Measurements from ENCODE around the gene MATN4.

MATN4 gene

DNA sequence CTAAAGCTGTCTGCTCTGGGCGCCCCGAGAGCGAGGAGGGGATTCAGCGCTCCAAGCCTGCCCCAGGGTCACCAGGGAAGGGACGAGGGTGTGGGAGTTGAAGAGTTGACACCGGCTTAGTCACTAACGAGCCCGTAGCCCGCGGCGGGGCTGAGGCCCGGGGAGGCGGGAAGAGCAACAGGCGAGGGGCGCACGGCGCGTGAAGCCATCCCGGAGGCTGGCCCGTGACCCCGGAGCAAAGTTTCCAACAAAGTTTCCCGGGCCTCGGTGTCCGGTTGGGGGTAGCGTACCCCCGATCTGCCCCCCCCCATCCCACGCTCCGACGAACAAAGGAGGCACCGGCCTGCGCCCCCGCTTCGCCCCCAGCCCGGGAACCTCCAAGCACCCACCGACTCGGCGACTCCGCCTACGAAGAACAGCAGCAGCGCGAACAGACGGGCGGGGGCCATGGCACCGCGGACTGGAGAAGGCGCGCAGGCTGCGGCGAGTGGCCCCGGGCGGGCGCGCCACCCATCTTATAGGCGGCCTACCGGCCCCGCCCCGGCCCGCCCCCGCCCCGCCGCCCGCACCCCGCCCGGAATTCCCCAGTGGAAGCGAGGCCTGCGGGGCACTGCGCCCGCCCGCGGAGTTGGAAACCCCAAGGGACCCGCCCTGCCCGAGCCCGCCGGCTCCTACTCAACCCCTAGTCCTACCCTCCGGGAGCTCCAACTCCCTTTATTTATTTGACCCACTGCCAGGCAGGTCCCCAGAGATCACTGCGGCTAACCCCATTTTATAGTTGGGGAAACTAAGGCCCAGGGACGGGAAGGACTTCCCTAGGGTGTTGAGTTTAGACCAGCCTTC lies 40.1 kb upstream of the MATN4 start, which contains the start of gene SDC4:
SDC4 (minus strand) TSS at position 489 of the 843 bp plus-strand sequence; CDS start at position 449, 40 bp downstream.
- Histone ChIP-seq H3K4me2 (ENCODE audit: insufficient read depth, low read length, poor library complexity, severe bottlenecking) (peak within 1 kb of the TSS; percentile 78), H3K4me1 (ENCODE audit: control insufficient read depth in 2 of 2, insufficient read depth in 1 of 2, low read depth in 1 of 2, low read length in 2 of 2) (peaks cover 20% of the 10 kb centered on the region in 2 donors), H3K23ac (ENCODE audit: low read depth, low read length, poor library complexity) (peak within 1 kb of the TSS; percentile 93), H3K9ac (ENCODE audit: low read depth, low read length, poor library complexity) (peak within 1 kb of the TSS; percentile 88), H2BK120ac (ENCODE audit: low read depth, low read length) (peak within 1 kb of the TSS; percentile 16), H3K14ac (ENCODE audit: low read length) (peak within 1 kb of the TSS; percentile 57), H3K79me1 (ENCODE audit: low read depth, low read length) (no peaks in the 10 kb centered on the region), H3K4ac (ENCODE audit: low read length) (no peak within 1 kb of the TSS), H3K27me3 (ENCODE audit: control insufficient read depth in 3 of 3, insufficient read depth in 3 of 3, low read depth in 1 of 3, low read length in 3 of 3) (peaks cover 0 to 34% (median 0%) of the 10 kb centered on the region in 3 experiments), H2BK12ac (ENCODE audit: low read length) (no peak within 1 kb of the TSS), H3K18ac (ENCODE audit: low read length) (peak within 1 kb of the TSS; percentile 66), H4K91ac (ENCODE audit: low read depth, low read length, poor library complexity) (no peak within 1 kb of the TSS), H4K8ac (ENCODE audit: low read depth, low read length) (no peak within 1 kb of the TSS), H2AK5ac (ENCODE audit: low read depth, low read length) (peak within 1 kb of the TSS; percentile 57), H2BK5ac (ENCODE audit: low read length) (peak within 1 kb of the TSS; percentile 8), H3K4me3 (ENCODE audit: low read length in 2 of 2) (peak within 1 kb of the TSS; percentile 40 to 86), H3K27ac (replicated peaks; ENCODE audit: low read length) (no peak within 1 kb of the TSS), H2BK15ac (ENCODE audit: low read length) (peak within 1 kb of the TSS; percentile 50), H2AFZ (ENCODE audit: low read length) (peak within 1 kb of the TSS; percentile 94), H3K9me3 (replicated peaks in 1 of 2; ENCODE audit: control insufficient read depth in 2 of 2, insufficient read depth in 1 of 2, low read depth in 1 of 2, low read length in 2 of 2) (no peaks in the 10 kb centered on the region), H3K36me3 (replicated peaks in 1 of 2; ENCODE audit: control insufficient read depth in 2 of 2, insufficient read depth in 2 of 2, low read length in 2 of 2) (no peaks in the 10 kb centered on the region)
- no CpG with 5 or more reads among the region's 77 CpGs for WGBS, 2 donors (ENCODE audit: extremely low coverage in 2 of 2, insufficient read length in 2 of 2, insufficient replicate concordance in 1 of 2)
- DNase-seq (ENCODE audit: low spot score) = no peak

DNA sequence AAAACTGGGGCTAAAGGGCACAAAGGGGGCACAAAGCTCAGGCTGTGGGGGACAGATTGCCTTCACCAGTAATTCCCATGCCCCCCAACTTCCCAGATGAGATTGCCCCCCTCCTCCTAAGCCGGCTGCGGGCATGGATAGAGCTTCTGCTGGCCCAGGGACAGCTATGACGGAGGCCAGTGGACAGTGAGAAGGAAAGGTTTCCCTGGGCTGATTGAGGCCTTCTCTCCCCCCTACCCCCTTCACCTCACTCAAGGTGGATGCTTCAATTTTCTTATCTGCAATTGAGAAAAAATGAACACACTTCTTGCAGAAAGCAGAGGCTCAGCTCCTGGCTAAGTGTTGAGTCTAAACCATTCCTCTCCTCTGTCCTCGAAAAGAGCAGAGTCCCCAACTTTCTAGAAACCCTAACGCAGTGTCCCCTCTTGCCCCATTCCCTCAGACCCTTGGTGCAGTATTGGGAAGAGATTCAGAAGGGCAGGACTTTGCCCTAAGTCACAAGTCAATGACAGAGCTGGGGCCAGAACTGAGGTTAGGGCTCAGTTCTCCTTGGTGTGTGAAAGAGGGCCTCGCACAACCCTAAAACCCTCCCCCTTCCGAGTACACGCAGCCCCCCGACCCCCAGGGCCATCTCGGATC lies 39.3 kb upstream of the MATN4 start:
- Histone ChIP-seq H3K9ac (ENCODE audit: low read depth, low read length, poor library complexity) (peak overlapping the region; percentile 88), H3K14ac (ENCODE audit: low read length) (peak overlapping the region; percentile 57), H3K79me1 (ENCODE audit: low read depth, low read length) (no peaks in the 10 kb centered on the region), H2BK15ac (ENCODE audit: low read length) (peak overlapping the region; percentile 50), H2BK12ac (ENCODE audit: low read length) (no peak overlapping the region), H4K91ac (ENCODE audit: low read depth, low read length, poor library complexity) (no peak overlapping the region), H2AFZ (ENCODE audit: low read length) (peak overlapping the region; percentile 94), H3K27ac (replicated peaks; ENCODE audit: low read length) (no peak overlapping the region), H3K4me1 (ENCODE audit: control insufficient read depth in 2 of 2, insufficient read depth in 1 of 2, low read depth in 1 of 2, low read length in 2 of 2) (peaks cover 27% of the 10 kb centered on the region in 2 donors), H3K4me3 (ENCODE audit: low read length in 2 of 2) (peak overlapping the region; percentile 40 to 86), H3K27me3 (ENCODE audit: control insufficient read depth in 3 of 3, insufficient read depth in 3 of 3, low read depth in 1 of 3, low read length in 3 of 3) (peaks cover 0 to 32% (median 0%) of the 10 kb centered on the region in 3 experiments), H3K4me2 (ENCODE audit: insufficient read depth, low read length, poor library complexity, severe bottlenecking) (peak overlapping the region; percentile 78), H3K4ac (ENCODE audit: low read length) (no peak overlapping the region), H3K18ac (ENCODE audit: low read length) (peak overlapping the region; percentile 66), H3K23ac (ENCODE audit: low read depth, low read length, poor library complexity) (no peak overlapping the region), H2AK5ac (ENCODE audit: low read depth, low read length) (no peak overlapping the region), H3K36me3 (replicated peaks in 1 of 2; ENCODE audit: control insufficient read depth in 2 of 2, insufficient read depth in 2 of 2, low read length in 2 of 2) (no peaks in the 10 kb centered on the region), H2BK120ac (ENCODE audit: low read depth, low read length) (peak overlapping the region; percentile 16), H3K9me3 (replicated peaks in 1 of 2; ENCODE audit: control insufficient read depth in 2 of 2, insufficient read depth in 1 of 2, low read depth in 1 of 2, low read length in 2 of 2) (no peaks in the 10 kb centered on the region), H2BK5ac (ENCODE audit: low read length) (peak overlapping the region; percentile 8), H4K8ac (ENCODE audit: low read depth, low read length) (no peak overlapping the region)
- no peak for DNase-seq (ENCODE audit: low spot score)
- no CpG with 5 or more reads among the region's 10 CpGs for WGBS, 2 donors (ENCODE audit: extremely low coverage in 2 of 2, insufficient read length in 2 of 2, insufficient replicate concordance in 1 of 2)

DNA sequence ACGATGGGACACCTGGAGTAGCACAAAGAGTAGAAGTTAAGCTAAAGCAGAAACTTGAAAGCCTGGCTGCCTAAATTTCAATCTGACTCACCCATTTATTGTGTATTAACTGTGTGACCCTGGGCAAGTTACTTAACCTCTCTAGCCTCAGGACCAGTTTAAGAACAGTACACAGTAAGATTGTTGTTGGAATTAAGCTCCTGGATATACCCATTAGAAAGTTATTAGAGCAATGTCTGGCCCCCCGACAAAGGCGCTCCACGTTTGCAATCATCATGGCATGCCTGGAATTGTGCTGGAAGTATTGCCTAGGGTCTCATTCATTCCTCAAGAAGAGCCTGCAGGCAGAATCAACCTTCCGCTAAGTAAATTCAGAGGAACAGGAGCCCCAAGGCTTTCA lies 38.8 kb upstream of the MATN4 start:
- DNase-seq (ENCODE audit: low spot score) = no peak
- H3K27ac ChIP-seq (replicated peaks; ENCODE audit: low read length) = no peak overlapping the region
- WGBS, 2 donors (ENCODE audit: extremely low coverage in 2 of 2, insufficient read length in 2 of 2, insufficient replicate concordance in 1 of 2) = no CpG with 5 or more reads among the region's 5 CpGs

DNA sequence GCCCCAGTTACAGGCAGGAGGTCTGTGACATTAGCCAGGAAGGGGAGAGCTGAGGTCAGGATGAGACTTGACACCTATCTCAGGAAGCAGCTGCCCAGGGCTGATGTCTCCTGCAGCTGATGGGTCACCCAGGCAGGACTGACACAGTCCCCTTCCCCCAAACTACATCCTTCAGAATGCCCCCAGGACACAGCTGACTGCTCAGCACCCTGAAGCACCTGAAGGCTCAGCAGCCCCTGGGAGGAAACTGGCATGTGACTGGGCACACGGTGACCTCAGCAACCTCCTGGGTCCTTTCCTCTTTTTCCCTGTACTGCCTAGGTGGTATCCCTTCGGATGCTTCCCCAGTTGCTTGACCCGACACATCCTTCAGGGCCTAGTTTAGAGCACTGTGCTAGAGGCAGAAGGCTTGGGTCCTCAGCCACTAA lies 38.2 kb upstream of the MATN4 start:
- Histone ChIP-seq H3K9me3 (replicated peaks in 1 of 2; ENCODE audit: control insufficient read depth in 2 of 2, insufficient read depth in 1 of 2, low read depth in 1 of 2, low read length in 2 of 2) (no peaks in the 10 kb centered on the region), H4K8ac (ENCODE audit: low read depth, low read length) (no peak overlapping the region), H3K4me1 (ENCODE audit: control insufficient read depth in 2 of 2, insufficient read depth in 1 of 2, low read depth in 1 of 2, low read length in 2 of 2) (peaks cover 37 to 38% of the 10 kb centered on the region in 2 donors), H2BK120ac (ENCODE audit: low read depth, low read length) (no peak overlapping the region), H3K27me3 (ENCODE audit: control insufficient read depth in 3 of 3, insufficient read depth in 3 of 3, low read depth in 1 of 3, low read length in 3 of 3) (peaks cover 0 to 32% (median 0%) of the 10 kb centered on the region in 3 experiments), H3K4ac (ENCODE audit: low read length) (no peak overlapping the region), H2AFZ (ENCODE audit: low read length) (no peak overlapping the region), H4K91ac (ENCODE audit: low read depth, low read length, poor library complexity) (no peak overlapping the region), H2BK12ac (ENCODE audit: low read length) (no peak overlapping the region), H3K27ac (replicated peaks; ENCODE audit: low read length) (no peak overlapping the region), H2BK15ac (ENCODE audit: low read length) (no peak overlapping the region), H3K79me1 (ENCODE audit: low read depth, low read length) (no peaks in the 10 kb centered on the region), H3K18ac (ENCODE audit: low read length) (no peak overlapping the region), H3K4me2 (ENCODE audit: insufficient read depth, low read length, poor library complexity, severe bottlenecking) (no peak overlapping the region), H3K23ac (ENCODE audit: low read depth, low read length, poor library complexity) (no peak overlapping the region), H3K9ac (ENCODE audit: low read depth, low read length, poor library complexity) (no peak overlapping the region), H2AK5ac (ENCODE audit: low read depth, low read length) (no peak overlapping the region), H2BK5ac (ENCODE audit: low read length) (no peak overlapping the region), H3K4me3 (ENCODE audit: low read length in 2 of 2) (no peak overlapping the region), H3K14ac (ENCODE audit: low read length) (no peak overlapping the region), H3K36me3 (replicated peaks in 1 of 2; ENCODE audit: control insufficient read depth in 2 of 2, insufficient read depth in 2 of 2, low read length in 2 of 2) (no peaks in the 10 kb centered on the region)
- DNase-seq (ENCODE audit: low spot score) = no peak
- WGBS, 2 donors (ENCODE audit: extremely low coverage in 2 of 2, insufficient read length in 2 of 2, insufficient replicate concordance in 1 of 2) = no CpG with 5 or more reads among the region's 3 CpGs

More for the DNA sequence above, 38.8 kb upstream of the MATN4 start:
- no peak overlapping the region for H2BK15ac ChIP-seq (ENCODE audit: low read length)
- no peaks in the 10 kb centered on the region for H3K36me3 ChIP-seq (replicated peaks in 1 of 2; ENCODE audit: control insufficient read depth in 2 of 2, insufficient read depth in 2 of 2, low read length in 2 of 2)
- no peak overlapping the region for H2BK5ac ChIP-seq (ENCODE audit: low read length)
- peaks cover 33% of the 10 kb centered on the region in 2 donors for H3K4me1 ChIP-seq (ENCODE audit: control insufficient read depth in 2 of 2, insufficient read depth in 1 of 2, low read depth in 1 of 2, low read length in 2 of 2)
- H2BK120ac ChIP-seq (ENCODE audit: low read depth, low read length) = no peak overlapping the region
- peak overlapping the region; percentile 78 for H3K4me2 ChIP-seq (ENCODE audit: insufficient read depth, low read length, poor library complexity, severe bottlenecking)
- no peak overlapping the region for H3K18ac ChIP-seq (ENCODE audit: low read length)
- H2AK5ac ChIP-seq (ENCODE audit: low read depth, low read length) = no peak overlapping the region
- no peak overlapping the region for H3K23ac ChIP-seq (ENCODE audit: low read depth, low read length, poor library complexity)
- H3K4me3 ChIP-seq (ENCODE audit: low read length in 2 of 2) = no peak overlapping the region
- H2BK12ac ChIP-seq (ENCODE audit: low read length) = no peak overlapping the region
- no peak overlapping the region for H4K8ac ChIP-seq (ENCODE audit: low read depth, low read length)
- H4K91ac ChIP-seq (ENCODE audit: low read depth, low read length, poor library complexity) = no peak overlapping the region
- H3K27me3 ChIP-seq (ENCODE audit: control insufficient read depth in 3 of 3, insufficient read depth in 3 of 3, low read depth in 1 of 3, low read length in 3 of 3) = peaks cover 0 to 32% (median 0%) of the 10 kb centered on the region in 3 experiments
- no peaks in the 10 kb centered on the region for H3K9me3 ChIP-seq (replicated peaks in 1 of 2; ENCODE audit: control insufficient read depth in 2 of 2, insufficient read depth in 1 of 2, low read depth in 1 of 2, low read length in 2 of 2)
- peak overlapping the region; percentile 94 for H2AFZ ChIP-seq (ENCODE audit: low read length)
- no peaks in the 10 kb centered on the region for H3K79me1 ChIP-seq (ENCODE audit: low read depth, low read length)
- H3K4ac ChIP-seq (ENCODE audit: low read length) = no peak overlapping the region
- no peak overlapping the region for H3K14ac ChIP-seq (ENCODE audit: low read length)
- H3K9ac ChIP-seq (ENCODE audit: low read depth, low read length, poor library complexity) = no peak overlapping the region
